HG03159 (cell line): ENCODE data around the gene ATRAID.
"Not testable (repeated sequence)": the region's sequence is repeated elsewhere in the genome, so short reads cannot be mapped to it uniquely, and the experiment has no call there.

Source experiments
- ATAC-seq: cut with Tn5 transposase; IDR thresholded peaks from one replicate; pipeline ENCODE4 v1.9.1; 2021; ENCODE audit warnings: mild to moderate bottlenecking, moderate library complexity; ENCODE audit not compliant: unreplicated experiment

Gene ATRAID

DNA sequence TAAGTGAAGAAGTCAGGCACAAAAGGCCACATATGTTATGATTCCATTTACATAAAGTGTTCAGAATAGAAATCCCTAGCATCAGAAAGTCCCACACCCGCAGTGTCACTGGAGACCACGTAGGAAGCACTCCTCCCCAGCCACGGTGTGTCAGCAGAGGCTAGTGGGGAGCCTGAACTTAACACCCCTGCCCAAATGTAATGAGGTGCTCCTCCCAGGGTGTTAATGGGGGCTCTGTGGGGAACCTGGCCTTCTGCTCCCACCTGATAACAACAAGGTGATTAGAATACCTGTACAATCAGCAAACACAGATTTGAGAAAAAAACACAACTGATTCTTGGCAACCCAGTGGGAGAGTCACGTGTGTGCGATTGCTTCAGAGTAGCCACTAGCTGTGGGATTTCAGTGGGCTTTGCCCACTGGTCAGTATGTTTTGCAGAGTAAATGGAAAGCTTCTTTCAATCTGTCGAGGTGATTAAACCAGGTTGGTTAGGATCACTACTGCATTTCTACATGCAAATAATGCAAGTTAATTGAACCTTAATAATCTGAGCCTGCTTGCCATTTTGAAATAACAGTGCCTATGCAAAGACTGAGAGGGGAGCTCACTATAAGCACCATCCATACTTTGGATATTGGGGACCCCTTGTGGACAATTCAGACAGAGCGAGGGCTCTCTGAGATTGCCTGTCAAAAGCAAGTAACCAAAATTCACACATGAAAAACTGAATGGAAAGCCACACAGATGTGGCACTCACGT, 20.6 kb upstream of the ATRAID start:
- ATAC-seq: no peak

DNA sequence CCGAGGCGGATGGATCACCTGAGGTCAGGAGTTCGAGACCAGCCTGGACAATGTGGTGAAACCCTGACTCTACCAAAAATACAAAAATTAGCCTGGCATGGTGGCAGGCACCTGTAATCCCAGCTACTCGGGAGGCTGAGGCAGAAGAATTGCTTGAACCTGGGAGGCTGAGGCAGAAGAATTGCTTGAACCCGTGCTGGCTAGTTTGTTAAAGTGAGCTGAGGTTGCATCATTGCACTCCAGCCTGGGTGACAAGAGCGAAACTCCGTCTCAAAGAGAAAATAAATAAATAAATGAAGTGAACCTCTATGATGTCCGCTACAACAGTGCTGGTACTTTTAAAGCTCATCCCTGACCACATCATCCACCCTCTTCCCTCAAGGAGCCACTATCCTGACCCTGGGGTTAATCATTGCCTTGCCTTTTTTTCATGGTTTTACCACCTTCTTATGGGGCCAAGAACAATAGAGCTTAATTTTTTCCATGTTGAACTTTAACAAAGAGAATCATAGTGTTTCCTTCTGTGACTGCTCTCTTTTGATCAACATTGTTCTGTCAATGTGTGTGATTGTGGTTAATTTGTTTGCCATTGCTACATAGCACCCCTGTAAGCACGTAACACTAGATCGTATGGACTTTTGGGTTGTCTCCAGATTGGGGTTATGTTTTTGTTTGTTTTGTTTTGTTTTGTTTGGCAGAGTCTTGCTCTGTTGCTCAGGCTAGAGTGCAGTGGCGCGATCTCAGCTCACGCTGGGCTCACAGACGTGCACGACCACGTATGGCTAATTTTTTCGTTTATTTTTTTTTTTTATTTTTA, 17.1 kb upstream of the ATRAID start:
- no peak for ATAC-seq

DNA sequence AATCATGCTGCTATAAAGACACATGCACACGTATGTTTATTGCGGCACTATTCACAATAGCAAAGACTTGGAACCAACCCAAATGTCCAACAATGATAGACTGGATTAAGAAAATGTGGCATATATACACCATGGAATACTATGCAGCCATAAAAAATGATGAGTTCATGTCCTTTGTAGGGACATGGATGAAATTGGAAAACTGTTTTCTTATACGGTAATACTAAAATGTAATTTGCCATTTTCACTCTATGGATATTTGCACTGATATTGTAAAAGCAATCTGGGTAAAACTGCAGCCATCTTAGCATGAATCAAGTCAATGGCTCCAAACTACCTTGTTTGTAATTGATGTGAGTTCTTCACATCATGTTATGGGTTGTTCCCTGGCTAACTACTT, 16.0 kb upstream of the ATRAID start:
- ATAC-seq: not testable (repeated sequence)

DNA sequence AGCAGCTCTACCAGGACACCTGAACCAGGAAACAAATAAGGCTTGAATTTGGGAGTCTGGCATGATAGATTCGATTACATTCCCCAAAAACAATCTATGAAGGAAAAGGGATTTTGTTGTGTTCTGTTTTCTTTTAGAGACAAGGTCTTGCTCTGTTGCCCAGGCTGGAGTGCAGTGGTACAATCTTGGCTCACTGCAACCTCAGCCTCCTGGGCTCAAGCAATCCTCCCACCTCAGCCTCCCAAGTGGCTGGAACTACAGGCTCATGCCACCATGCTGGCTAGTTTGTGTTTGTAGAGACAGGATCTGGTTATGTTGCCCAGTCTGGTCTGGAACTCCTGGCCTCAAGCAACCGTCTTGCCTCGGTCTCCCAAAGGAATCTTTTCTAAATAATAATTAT, 13.8 kb upstream of the ATRAID start:
- not testable (repeated sequence) for ATAC-seq

DNA sequence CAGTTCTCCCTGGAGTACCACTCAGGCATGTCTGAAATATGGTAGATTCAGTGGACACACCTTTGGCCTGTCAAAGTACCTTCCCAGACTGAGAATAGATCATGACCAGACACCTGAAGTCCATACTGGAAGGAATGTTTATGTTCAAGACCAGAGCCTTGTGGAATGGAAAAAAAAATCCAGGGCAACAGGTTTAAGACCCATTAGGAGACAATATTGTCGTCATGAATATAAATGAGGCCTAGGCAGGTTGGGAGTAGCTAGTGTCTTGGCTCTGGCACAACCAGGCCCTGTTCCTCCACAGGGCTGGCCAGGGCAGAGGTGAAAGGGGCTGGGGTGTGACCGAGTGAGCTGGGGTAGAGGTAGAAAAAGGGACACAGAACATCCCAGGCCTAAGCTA, 13.2 kb upstream of the ATRAID start:
- no peak for ATAC-seq

DNA sequence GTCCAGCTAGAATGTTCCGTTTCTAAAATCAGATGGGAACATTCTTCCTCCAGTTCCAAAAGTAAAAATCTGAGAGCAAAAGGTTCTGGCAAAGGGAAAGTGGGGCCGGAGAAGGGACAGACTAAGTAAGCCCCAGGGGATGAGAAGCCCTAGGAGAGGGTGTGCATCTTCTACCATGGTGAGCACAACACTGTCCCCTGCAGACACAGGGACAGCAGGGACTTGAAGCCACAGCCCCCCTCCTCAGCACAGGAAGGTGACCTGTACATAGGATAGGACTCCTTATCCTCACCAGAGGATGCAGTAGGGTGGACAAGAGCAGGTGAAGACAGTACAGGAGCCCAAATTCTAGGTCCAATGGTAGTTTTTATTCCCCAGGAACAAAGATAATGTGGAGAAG, 12.6 kb upstream of the ATRAID start:
- ATAC-seq: no peak

DNA sequence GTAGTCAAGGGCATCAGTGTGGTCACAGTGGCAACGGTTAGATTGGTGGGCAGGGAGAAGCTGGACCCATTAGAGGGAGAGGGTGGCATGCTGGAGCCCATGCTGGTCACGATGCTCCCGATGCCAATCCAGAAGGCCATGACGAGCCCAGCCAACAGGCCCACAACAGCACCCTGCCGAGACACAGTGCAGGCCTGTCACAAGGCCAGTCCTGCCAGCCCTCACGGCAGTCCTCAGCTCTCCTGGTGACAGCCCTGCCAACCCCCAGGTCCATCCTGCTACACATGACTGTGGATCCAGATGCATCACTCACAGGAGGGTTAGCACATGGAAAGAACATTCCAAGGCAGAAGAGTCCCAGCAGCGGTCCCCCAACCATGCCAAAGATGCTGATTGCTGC, 10.2 kb upstream of the ATRAID start:
- ATAC-seq: no peak

DNA sequence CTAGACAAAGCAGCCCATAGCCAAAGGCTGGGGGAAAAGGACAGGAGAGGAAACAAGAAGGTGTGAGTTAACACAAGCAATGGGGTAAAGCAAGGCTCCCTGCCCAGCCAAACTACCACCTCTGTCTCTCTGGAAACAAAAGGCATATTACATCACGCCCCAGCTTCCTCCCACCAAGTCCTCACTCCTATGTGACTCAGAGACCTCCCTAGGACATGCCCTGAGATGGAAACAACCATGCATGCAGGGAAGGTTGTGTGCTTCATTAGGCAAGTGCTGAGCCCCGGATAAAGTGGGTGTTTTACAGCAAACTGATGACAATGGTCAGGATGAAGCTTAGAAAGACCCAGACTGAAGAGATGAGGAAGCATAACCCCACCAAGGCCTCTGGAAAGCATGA, 9.0 kb upstream of the ATRAID start:
- ATAC-seq: no peak

DNA sequence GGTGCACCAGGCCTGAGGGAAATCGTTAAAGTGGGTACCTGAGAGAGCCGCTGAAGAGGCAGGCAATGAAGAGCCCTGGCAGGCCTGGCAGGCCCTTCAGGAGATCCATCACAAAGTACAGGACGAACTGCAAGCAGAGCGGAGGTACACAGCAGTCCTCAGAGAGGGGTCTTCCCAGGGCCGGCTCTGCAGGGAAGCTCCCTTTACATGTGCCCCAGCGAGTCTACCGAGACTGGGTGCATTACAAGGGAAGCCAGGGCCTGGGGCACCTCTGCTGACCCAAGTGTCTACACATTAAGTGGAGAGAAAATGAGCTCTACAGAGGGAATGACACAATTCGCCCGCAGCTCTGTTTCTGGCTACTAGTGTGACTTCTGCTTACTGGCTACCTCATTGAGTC, 8.1 kb upstream of the ATRAID start:
- no peak for ATAC-seq

DNA sequence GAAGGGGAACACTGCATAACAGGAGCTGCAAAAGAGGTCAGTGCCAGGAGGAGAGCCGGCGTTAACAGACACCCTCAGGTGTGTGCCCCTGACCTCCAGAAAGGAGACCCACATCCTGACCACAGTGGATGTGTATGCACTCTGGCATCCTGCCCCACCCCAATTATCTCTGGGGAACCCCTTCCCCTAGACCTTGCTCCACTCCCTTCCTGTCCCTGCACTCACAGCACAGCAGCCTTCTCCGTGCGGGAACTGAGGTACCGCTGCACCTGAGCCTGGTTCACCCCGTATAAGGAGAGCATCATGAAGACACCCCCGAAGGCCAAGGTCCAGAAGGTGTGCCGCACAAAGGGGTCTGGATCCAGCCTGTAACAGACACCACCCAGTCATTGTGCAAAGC, 7.3 kb upstream of the ATRAID start:
- ATAC-seq: no peak

DNA sequence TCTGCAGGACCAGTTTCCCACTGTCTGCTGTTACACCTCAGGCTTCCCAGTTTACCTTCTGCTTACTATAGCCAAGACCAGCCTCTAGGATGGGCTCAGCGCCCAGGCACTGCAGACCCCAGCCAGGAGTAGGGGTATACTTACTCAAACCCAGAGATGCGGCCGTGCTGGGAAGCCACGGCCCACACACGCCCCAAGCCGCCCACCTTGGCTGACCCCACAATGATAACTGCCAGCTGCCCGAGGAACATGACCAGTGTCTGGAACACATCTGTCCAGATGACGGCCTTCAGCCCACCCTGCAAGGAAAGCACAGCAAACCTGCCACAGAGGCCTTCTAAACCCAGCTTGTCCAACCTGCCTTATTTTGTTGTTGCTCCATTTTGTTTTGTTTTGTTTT, 6.6 kb upstream of the ATRAID start:
- ATAC-seq: no peak

DNA sequence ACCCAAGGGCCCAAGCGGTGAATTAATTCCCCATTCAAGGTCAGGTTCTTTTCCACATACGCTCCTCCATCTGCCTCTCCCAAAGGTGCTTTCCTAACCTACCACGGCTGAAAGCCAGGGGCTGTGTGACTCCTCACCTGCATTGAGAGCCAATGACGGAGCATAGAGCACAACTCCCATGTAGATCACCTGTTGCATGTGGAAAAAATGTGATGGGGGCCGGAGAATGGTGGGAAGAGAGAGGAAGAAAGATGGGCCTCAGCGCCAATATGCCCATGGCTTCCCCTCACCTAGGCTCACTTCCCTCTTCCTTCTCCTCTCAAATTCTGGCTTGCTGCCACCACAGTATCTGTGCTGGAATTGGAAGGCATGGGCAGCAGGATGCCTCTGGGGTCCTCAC, 5.5 kb upstream of the ATRAID start:
- no peak for ATAC-seq

DNA sequence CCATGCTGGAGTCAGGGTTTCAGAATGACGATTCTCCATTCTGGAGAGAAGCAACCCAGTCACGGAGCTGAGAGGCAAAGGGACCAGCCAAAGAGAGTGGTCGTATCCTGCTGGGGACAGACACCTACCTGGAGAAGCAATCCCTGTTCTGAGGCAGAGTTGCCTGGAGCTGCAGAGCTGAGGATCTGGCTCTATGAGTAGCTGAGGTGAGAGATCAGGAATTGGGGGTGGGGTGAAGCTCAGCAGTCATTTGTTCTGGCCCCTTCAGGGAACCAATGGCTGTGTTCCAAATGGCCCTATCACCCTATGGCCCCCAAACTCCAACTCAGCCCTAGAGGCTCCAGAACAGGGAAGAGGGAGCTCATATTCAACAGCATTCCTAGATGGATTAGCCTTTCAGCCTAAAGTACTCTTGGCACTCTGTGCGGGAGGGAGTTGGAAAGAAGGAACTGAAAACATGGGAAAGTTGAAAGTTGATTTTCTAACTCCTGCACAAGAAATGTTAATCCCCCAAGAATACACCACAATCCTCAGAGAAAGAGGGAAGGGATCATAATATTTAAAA, 3.3 kb upstream of the ATRAID start:
- no peak for ATAC-seq

DNA sequence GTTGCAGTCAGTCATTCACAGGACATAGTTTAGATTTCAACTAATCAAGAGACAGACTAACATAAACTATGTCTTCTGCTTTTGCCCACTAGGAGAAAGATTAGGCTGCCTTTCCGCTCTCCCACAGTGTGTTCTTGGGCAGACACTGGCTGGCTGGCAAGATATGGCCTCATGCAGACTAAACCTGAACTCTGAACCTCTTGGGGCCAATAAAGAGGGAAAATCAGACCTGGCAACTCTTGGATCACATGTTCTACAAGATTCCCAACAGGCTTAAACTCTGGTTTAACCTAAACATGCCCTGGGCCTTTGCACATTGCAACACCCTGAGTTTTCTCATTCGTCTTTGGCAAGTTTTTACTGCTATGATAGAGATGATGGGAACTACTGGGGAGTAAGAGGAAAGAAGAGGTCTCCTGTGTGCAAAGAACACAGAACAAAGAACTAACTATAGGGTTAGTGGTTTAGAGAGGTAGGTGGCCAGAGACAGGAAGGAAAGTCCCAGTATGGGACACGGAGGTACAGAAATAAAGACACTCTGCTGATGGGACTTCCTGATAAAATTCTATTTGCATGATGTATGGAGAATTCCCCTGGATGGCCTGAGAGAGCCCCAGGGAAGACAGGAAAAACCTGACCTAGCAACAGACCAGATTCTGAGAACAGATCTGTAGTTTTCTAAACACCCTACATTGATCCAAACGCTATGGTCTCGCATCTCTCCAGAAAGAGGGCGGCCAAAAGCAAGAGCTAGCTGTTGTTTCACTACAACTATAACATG, 2.0 kb upstream of the ATRAID start:
- no peak for ATAC-seq

DNA sequence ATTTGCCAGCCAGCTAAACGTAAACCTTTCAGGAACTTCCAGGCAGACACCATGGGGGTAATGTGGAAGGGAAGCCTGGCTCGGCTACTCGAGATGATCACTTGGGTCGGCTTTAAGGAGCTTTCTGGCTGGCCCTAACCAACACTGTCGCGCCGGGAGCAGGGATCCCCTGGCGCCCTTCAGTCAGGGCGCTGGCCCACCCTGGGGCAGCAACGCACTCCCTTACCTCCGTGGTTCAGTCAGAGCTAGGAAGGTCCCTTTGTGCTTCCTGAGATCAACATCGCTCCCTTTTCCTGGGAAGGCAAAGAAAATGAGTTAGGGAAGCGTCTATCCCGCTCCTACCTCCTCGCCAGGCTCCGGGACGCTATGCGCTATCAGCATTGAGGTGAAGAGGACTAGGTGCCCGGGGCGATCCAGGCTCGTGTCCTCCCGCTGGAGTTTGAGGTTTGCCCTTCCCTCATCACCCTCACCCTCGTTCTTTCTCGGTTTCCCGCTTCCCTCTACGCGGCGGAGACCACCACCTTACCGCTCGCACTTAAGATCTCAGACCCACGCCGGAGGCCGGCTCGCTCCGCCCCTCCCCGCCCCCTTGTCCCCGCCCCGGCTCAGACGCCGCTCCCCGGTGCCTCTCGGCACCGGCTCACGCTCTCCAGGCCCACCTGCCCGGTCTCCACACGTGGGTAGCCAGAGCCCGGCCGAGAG, 449 bp upstream of the ATRAID start:
- ATAC-seq: peak; percentile 5

DNA sequence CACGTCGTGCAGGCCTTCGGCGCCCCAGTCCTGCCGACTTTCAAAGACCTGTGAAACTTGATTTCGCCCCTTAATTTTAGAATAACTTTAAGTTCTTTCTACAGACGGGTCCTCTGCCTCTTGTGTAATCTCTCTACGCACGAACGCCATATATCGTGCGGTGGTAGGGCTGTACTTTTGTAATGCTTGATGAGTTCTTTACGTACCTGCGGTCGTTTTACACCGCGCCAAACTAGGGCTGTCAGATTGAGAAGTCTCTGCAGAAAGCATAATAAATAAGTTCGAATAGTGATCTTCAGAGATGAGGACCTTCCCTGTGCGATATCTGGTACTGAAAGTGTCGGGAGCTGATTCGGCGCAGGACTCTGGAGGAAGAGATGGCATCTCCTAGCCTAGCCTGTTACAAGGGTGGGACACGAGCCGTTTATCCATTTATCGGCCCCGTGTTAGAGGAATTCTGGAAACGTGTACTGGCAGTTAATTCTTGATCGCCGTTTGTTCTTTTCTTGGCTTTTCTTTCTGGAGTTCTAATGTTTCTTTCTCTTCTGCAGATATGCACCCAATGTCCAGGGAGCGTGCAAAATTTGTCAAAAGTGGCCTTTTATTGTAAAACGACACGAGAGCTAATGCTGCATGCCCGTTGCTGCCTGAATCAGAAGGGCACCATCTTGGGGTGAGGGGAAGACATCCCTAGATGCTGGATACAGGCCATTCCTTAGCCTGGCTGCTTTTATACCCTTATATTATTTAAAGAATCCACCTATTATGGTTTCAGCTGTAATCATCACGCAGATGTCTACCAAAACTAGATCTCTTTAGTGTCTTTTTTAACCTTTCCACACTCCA, 1.0 kb downstream of the ATRAID start:
- peak; percentile 29 for ATAC-seq

DNA sequence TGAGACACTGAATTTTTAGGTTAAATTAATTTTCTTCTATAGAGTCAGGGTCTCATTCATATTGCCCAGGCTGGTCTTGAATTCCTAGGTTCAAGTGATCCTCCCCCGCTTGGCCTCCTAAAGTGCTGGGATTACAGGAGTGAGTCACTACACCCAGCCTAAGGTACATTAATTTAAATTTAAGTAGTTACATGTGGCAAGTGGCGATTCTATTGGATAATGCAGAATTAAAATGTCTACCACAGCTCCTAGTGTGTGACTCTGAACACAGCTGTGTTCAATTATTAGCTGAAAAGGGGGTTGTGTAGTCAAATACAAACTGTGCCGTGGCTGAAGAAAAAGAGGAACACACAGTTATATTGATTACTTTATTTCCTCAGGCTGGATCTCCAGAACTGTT, 3.1 kb downstream of the ATRAID start:
- ATAC-seq: no peak

DNA sequence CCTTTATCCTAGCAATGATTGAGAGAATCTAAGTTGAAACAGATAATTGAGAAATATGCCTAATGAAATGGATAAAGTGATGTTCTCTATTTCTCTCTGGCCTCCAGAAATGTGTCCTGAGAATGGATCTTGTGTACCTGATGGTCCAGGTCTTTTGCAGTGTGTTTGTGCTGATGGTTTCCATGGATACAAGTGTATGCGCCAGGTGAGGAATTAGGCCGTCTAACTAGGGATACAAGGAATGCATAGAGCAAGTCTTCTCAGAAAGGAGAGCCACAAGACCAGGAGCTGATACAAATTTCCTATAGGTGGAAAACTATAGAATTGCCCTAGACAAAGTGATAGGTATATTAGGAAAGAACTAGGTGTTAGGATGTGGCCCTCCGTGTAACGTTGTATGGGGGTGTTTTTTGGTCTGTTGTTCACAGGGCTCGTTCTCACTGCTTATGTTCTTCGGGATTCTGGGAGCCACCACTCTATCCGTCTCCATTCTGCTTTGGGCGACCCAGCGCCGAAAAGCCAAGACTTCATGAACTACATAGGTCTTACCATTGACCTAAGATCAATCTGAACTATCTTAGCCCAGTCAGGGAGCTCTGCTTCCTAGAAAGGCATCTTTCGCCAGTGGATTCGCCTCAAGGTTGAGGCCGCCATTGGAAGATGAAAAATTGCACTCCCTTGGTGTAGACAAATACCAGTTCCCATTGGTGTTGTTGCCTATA, 4.7 kb downstream of the ATRAID start:
- ATAC-seq: no peak
